ENCODE data around the gene DSG2.
"Not testable (repeated sequence)": the region's sequence is repeated elsewhere in the genome, so short reads cannot be mapped to it uniquely, and the experiment has no call there.

DSG2 gene

DNA sequence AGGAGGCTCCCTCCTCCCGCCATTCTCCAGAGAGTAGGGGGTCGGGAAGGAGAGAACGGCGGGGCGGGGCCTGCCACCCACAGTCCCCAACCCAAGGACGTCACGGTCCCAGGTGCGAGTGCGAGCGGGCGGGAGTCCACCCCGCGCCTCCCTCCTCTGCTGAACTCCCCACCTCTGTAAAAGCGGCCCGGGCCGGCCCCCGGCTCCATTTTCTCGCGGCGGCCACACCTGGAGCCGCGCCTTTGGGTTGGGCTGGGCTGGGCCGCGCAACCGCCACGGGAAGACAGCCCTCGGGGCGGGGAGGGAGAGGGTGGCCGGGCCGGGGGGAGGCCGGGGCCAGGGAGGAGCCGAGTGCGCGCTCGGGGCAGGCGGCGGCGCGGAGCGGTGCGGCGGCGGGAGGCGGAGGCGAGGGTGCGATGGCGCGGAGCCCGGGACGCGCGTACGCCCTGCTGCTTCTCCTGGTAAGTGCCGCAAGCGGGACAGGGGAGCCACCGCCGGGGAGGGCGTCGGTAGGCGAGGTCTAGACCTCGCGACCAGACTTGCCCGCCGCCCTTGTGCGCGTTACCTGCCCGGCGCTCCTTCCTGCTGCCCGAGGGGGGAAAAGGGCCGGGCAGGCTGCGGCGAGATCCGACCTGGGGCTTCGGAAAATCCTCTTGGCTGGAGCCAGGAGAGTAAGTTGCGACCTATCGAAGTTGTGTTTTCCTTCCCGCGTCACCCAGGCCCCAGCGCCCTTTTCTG, at the start of gene DSG2:
Gene DSG2, plus strand, starts transcription at position 342 of the 738 bp plus-strand sequence. Its CDS starts 75 bp downstream, at position 417.
- no peak for DNase-seq (ENCODE audit: low read depth in 3 of 3)

DNA sequence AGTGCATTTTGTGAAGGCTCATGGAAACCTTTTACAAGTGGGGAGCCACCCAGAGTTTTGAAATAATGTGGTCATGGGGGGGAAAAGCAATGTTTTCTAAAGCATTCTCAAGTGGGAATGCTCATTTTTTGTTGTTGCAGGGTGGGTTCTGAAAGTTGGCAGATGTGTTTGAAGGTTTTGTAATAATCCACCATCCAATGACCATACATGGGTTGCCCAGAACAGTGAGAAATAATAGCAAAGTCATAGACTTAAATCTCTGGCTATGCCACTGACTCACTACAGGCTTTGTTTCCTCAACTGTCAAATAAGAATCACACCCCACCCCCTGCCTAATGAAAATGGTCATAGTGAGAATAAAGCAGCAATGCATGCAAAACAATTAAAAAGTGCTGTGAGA, 47.6 kb upstream of the DSG2 start:
- DNase-seq (ENCODE audit: low read depth in 3 of 3): no peak

DNA sequence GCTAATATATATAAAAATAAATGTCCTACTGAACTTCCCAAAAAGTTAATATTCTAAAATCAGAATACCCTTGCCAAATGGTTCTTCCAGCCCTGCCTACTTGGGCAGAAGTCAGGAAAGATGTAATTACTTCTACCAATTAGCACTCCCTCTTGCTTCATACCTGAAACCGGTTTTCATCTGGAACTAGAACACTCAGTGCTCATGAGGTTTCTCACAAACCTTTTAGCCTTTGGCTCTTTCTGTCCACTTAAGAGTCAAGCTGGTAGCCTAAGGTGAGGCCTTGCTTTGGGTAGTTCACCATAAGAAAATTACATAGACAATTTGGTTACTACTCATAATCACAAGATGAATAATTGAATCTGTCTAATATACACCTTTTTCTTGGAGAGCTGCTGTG, 46.4 kb upstream of the DSG2 start:
- DNase-seq (ENCODE audit: low read depth in 3 of 3): no peak

DNA sequence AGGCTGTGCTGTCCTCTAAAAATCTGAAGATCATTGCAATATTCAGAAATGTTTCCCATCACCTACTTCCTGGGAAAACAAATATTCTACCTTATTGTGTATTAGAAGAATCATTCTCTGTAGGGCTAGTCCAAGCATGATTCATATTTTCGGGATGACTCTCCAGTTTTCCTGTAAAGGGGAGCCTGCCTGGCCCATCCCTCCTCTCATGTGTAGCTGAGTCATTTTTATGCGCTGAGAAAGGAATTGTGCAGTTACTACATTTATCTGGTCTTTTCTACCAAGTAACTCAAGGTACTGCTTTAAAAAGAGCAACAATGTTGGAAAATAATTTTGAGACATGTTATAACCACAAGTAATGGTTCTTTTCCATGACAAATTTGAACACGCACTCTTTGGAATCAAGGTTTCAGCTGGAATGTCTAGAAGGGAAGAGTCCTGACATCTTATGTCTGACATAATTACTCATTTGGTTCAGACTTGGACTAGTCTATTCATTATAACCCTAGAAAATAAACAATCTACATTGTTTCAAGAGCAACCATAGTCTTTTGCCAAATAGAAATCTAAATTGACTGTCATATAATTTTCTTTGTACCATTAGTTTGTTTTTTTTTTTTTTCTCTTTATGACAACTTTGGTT, 43.8 kb upstream of the DSG2 start:
- DNase-seq (ENCODE audit: low read depth in 3 of 3): no peak

DNA sequence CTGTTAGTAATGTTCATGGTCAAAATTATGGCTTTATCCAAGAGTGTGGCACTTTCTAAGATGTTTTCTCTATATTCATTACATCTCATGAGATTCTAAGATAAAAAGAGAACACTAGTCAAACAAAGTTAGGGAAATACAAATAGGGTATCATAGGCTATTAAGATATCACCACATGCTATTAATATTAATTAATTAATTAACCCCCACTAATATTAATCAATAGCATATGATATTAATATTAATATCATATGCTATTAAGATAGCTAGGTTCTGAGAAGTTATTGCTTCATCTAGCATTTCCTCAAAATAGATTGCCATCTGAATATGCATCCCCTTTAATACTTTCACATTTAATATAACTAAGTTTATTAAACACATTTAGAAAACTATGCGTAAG, 28.3 kb upstream of the DSG2 start:
- DNase-seq (ENCODE audit: low read depth in 3 of 3): no peak

DNA sequence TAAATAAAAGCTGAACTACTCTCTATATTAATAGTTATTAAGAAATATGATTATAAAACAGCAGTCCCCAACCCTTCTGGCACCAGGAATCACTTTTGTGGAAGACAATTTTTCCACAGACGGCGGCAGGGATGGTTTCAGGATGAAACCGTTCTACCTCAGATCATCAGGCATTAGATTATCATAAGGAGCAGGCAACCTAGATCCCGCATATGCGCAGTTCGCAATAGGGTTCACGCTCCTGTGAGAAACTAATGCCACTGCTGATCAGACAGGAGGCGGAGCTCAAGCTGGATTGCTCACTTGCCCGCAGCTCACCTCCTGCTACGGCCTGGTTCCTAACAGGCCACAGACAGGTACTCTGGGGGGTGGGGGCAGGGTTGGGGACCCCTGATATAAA, 19.3 kb upstream of the DSG2 start:
- no peak for DNase-seq (ENCODE audit: low read depth in 3 of 3)

DNA sequence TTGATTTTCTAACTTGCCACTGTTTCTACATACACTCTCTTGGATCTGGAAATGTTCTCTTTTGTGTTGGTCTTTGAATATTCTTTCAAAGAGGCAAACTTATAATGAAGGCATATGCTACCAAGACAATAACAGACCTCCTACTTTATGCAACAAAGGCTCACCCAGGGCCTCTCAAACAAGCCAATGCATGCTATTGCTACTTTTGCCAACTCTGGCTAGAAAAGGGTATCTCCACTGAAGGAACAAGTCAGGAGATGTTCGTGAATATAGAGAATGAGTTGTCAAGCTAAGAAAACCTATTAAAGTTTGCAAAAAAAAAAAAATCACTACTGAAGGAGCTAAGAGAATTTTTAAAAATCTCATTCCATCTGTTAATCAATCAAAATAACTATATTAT, 15.9 kb upstream of the DSG2 start:
- DNase-seq (ENCODE audit: low read depth in 3 of 3): no peak

DNA sequence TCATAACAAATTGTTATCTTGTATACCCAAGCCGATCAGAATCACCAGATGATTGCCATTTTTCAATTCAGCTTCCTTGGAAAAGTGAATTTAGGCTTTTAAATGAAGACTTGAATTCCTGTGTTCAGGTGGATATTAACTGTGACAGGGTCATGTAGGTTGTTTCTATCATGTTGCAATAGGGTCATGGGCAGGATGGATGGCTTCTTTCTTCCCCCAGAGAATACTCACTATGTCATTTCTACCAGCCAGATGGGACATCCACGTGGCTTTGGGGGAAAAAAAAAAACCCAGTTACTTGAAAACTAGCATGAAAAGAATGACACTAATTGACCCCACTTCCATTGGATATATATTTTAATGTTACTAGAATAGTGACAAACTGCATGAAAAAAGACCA, 14.6 kb upstream of the DSG2 start:
- no peak for DNase-seq (ENCODE audit: low read depth in 3 of 3)

DNA sequence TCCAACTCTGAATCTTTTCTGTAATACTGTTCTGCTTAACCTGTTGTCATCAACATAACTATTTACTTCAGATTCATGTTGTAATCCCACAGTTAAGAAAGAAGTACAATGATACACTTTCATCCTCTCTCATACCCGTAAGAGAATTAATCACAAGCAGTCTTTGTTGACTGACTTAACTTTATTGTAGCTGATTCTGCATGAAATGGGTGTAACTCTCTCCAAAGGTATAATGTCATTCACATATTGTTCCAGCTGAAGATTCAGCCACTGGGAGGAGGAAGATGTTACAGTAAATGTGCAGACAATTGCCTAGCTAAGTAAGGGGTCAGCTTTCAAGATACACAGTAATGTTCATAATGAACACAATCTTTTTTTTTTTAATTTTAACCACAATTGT, 13.5 kb upstream of the DSG2 start:
- no peak for DNase-seq (ENCODE audit: low read depth in 3 of 3)

DNA sequence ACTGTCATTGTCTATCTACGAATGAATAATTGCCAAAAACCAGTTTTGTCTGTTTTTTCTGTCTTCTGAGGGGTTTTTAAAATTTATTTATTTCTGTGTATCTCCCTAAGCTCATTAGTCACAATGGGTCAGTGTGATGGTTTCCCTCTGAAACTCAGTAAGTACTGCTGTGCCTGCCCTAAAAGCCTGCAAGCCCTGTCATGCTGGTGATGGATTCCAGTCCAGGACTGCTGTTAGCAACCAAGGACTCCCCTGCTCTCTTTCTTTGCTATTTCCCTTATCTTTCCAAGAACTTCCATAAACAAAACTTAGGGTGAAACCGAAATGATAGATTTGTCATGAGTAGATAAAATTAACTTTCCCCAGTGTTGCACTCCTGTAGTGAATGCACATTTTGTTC, 11.8 kb upstream of the DSG2 start:
- no peak for DNase-seq (ENCODE audit: low read depth in 3 of 3)

DNA sequence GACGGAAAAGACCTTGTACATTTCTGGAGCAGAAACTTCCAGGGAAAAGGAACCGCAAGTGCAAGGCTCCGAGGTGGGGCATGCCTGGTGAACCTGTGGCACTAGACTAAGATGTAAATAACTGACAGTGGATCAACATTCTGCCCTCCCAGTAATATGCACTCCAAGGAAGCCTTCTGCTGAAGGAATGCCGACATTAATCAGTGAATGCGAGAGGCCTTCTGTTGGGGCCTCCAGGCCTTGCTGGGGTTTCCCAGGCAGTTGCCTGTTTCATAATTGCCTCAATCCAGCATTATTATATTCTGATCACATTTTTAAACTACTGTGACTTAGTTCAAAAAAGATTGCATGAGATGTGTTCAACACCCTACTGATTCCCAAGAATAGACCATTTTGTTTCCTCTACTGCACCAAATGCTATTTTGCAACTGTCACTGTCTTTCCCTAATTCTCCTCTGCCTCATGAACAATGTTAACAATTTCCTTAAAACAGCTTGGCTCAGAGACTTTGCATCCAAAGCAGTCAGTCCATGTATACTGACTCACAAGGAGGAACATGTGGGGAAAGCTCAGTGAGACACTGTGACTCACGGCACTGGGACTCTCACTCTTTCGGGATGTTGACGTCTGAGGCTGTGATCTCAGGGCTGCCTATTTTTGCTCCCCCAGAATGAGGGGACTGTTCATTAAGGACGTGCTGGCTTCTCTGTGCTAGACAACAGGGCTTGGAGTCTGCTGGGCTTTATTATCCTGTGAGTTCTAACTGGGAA, 10.5 kb upstream of the DSG2 start:
- DNase-seq (ENCODE audit: low read depth in 3 of 3): no peak

DNA sequence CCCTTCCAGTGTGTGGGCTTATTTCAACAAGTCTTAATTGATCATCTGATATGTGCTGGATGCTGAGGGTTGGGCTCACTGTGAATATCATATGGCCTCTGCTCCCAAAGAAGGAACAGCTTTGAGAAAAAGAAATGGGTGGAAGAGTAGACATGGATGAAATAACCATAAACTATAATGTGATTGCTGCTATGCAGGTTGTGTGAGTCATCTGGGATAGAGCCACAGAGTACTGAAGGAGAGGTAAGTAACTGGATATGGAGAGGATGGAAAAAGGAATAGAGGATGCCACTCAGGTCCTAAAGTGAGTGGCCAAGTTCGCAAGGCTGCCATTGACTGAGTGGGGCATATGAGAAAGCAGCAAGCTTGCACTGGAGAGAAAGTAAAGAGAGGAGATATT, 8.7 kb upstream of the DSG2 start:
- DNase-seq (ENCODE audit: low read depth in 3 of 3): no peak

DNA sequence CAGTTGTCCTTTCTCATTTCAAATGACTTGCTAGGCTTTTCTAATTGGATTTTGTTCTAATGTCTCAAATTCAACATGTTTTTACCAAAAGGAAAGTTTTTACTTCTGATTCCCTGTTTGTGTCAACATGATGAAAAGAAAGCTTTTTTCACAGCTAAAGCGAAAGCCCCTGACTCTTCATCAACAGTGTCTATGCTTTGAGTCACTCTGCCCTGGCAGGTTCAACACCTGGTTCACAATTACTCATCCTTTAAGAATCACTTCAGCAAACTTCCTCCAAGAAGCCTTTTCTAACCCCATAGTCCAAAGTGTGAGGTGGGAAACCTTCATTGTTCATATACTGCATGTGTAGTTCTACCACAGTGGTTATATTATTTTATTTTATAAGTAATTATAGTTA, 7.6 kb upstream of the DSG2 start:
- DNase-seq (ENCODE audit: low read depth in 3 of 3): no peak

DNA sequence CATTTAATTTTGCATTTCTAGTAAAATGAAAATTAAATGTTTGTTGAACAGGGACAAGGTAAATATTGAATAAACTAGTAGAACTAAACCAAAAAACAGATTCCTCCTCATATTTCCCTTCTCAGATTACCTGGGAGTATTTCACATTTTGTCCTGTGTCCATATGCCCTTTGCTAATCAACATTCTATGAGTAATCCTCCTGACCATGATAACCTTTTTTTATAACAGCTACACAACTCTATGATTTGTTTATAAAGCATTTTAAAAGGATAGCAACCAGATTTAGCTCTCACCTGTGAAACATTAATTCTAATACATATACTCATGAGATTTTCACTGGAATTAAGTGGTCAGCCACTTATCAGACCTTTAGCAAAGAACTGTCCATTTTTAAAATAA, 7.1 kb upstream of the DSG2 start:
- no peak for DNase-seq (ENCODE audit: low read depth in 3 of 3)

DNA sequence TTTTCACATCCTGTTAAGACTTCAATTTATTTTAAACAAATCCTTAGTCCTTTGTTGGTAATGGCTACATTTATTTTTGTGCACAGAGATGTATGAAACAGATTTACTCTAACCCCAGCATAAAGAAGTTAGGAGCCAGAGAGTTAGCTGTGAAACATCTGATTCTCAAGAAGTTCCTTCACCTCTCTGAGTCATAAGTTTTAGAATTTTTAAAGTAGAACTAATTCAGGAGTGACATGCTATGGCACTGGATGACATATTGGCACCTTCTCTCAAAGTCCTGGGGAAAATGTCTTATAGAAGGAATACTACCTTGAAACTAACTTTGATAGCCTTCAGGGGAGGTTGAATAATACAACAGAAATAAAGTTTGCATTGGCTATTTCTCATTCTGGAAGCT, 6.4 kb upstream of the DSG2 start:
- DNase-seq (ENCODE audit: low read depth in 3 of 3): no peak

DNA sequence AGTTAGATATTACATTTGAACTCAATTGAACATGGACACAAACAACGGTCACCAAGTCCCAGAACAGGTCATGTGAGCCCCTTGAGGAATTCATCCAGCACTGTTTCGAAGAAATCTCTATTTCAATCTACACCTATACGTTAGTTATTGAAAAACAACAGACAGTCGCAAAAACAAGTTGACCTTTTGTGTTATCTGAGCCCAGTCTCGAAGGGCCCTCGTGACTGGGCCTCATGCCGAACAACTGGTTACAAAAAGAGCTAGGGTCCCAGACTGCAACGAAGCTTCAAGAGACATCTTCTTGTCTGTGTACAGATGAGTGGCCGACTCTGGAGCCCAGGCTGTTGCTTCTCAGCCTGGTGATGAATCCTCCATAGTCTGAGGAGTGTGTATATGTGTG, 5.3 kb upstream of the DSG2 start:
- DNase-seq (ENCODE audit: low read depth in 3 of 3): no peak

DNA sequence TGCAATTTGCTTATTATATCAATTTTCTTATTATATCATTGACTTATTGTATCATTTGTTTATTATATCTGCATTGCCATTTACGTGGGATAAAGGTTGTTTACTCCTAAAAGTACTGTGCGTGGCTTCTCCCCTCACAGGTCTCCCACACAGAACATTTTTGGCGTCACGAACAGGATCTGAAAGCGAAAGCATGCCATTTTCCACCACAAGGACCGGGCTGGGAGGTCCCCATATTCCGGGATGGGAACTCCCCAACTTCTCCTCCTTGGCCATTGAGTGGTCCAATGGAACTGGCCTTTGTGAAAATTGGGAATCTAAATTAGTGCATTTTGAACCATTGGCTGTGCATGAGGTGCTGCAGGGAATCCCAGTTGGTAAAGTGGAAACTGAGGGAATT, 4.8 kb upstream of the DSG2 start:
- no peak for DNase-seq (ENCODE audit: low read depth in 3 of 3)

DNA sequence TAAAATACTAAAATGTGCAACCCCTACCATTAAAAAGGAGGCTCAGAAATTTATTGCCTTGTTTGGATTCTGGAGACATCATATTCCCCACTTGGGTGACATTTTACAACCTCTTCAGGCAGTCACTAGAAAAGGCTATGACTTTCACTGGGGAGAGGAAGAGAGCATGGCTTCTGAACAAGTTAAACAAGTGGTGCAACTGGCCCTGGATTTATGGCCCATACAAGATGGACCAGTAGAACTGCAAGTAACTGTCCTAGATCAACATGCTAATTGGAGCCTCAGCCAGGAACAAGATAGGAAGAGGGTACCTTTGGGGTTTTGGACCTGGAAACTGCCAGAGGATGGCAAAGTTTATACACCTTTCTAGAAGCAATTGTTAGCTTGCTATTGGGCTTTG, 4.0 kb upstream of the DSG2 start:
- DNase-seq (ENCODE audit: low read depth in 3 of 3): no peak

DNA sequence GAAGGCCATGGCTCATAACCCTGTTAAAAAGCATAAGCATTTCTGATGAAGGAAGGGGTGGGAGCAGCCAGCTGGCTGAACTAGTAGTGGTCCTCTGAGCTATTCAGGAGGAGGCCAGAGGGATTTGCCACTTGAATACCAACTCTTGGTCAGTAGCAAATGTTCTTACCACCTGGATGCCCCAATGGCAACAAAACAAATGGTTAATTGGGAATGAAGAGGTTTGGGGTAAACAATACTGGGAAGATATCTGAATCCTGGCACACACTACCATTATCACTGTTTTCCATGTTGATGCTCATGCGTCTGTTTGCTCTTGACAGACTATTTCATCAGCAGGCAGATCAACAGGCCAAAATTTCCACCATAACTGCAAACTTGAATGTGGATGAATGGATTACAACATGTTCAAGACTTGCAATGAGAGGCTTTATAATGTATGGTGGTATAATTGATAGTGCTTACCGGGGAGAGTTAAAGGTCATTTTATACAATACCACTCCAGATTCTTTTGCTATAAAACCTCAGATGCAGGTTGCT, 3.2 kb upstream of the DSG2 start:
- not testable (repeated sequence) for DNase-seq (ENCODE audit: low read depth in 3 of 3)

DNA sequence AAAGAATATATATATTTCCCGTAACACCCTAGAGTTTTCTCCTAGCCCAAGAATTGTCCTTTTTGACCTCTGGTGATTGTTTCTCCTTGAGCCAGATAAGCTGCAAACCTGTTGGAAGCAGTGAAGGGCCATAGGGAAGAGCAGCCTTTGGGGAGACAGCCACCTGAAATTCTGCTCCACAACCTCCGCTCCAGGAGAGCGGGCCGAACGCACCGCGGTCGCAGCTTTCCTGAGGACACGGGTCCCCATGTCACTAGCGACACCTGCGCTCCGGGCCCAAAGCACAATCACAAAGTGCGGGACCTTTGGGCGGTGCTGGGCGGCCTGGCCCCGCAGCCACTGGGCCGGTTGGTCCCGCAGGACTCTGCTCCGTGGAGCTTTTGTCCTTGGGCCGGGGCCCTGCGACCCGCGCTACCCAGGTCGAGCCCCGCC, 557 bp upstream of the DSG2 start:
- DNase-seq (ENCODE audit: low read depth in 3 of 3): no peak

DNA sequence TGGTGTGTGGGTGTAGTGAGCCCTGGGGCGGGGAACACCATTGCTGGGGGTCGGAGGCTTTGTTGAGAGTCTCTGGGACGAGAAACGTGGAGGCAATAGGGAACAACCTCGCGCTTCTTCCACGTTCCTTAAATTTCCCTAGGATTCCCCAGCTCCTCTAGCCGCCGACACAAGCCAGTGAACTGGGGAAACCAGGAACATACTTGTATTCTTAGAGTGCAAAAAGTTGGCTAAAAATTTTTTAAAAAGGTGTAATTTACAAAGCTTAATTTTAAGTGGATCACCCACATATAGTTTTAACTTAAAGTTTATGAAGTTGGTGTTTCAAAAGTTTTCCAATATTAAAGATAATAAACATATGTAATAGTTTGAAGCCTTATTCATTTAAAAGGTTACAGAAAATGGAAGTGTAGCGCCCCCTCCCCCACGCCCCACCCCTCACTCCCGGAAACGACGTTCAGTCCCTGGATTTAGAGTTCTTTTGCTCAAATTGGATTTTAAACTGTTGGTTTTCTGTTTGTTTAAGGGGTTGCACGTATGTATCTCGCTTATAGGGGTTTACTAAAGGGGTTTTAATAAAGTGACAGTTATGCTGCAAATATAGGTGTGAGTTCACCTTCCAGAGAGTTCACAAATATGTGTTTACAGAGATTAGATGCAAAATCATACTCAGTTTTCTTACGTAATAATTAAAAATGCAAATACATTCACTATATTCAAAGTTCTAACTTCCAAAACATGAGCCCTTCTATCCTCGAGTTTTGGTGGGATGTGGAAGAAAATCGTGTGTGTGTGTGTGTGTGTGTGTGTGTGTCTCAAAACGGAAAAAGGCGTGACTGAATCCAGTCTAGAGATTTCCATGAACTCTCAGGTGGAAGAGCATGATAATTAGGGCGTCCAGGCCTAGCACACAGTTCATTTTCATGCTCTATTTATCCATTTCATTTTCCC, 872 bp downstream of the DSG2 start:
- no peak for DNase-seq (ENCODE audit: low read depth in 3 of 3)
